Measurements from ENCODE around the gene ZNF280A.
"Not testable (repeated sequence)": the region's sequence is repeated elsewhere in the genome, so short reads cannot be mapped to it uniquely, and the experiment has no call there.

The ZNF280A gene

GRCh38 chr22:22510833-22511232 is 9.2 kb downstream of the ZNF280A start:
- DNase-seq: not testable (repeated sequence)

GRCh38 chr22:22509912-22510311 is 10.2 kb downstream of the ZNF280A start:
- not testable (repeated sequence) for DNase-seq

- peak; percentile 93 for DNase-seq
Observed at GRCh38 chr22:22508274-22509176, 11.5 kb downstream of the ZNF280A start, which contains the start of gene ZNF280B. TSS of gene ZNF280B (minus strand) at chr22:22508742. CDS start at chr22:22489398, 19,344 bp downstream.

- DNase-seq: no peak
Observed at GRCh38 chr22:22507743-22508273, 12.3 kb downstream of the ZNF280A start.

GRCh38 chr22:22506736-22507135 is 13.3 kb downstream of the ZNF280A start:
- no peak for DNase-seq

GRCh38 chr22:22498267-22498666 is 21.8 kb downstream of the ZNF280A start:
- no peak for DNase-seq

GRCh38 chr22:22491589-22491988 is 28.5 kb downstream of the ZNF280A start:
- DNase-seq: not testable (repeated sequence)

GRCh38 chr22:22488736-22489135 is 31.3 kb downstream of the ZNF280A start:
- DNase-seq: no peak

GRCh38 chr22:22487869-22488597 is 32.0 kb downstream of the ZNF280A start:
- DNase-seq: no peak

- DNase-seq: no peak
Observed at GRCh38 chr22:22487059-22487458, 33.0 kb downstream of the ZNF280A start.

- no peak for DNase-seq
Observed at GRCh38 chr22:22486132-22486899, 33.8 kb downstream of the ZNF280A start.

GRCh38 chr22:22485524-22485923 is 34.5 kb downstream of the ZNF280A start:
- no peak for DNase-seq

- DNase-seq: no peak
Observed at GRCh38 chr22:22484023-22484422, 36.0 kb downstream of the ZNF280A start.

- DNase-seq: no peak
Observed at GRCh38 chr22:22480940-22481339, 39.1 kb downstream of the ZNF280A start.

- DNase-seq: no peak
Observed at GRCh38 chr22:22479999-22480532, 40.0 kb downstream of the ZNF280A start.

GRCh38 chr22:22479116-22479515 is 41.0 kb downstream of the ZNF280A start:
- no peak for DNase-seq

GRCh38 chr22:22478470-22478869 is 41.6 kb downstream of the ZNF280A start:
- DNase-seq: no peak

GRCh38 chr22:22474733-22475132 is 45.3 kb downstream of the ZNF280A start:
- no peak for DNase-seq

GRCh38 chr22:22471104-22471503 is 49.0 kb downstream of the ZNF280A start:
- not testable (repeated sequence) for DNase-seq

GRCh38 chr22:22469527-22469926 is 50.5 kb downstream of the ZNF280A start:
- no peak for DNase-seq

GRCh38 chr22:22468794-22469469 is 51.1 kb downstream of the ZNF280A start:
- DNase-seq: not testable (repeated sequence)

GRCh38 chr22:22467112-22467511 is 53.0 kb downstream of the ZNF280A start:
- no peak for DNase-seq
